Vagina (tissue), 2 donors: ENCODE data around the gene BMERB1.

ENCODE experiments used
- POLR2A ChIP-seq, 2 donors: fragments of 450-650 bp; IDR thresholded peaks; one replicate each; pipeline ENCODE4 v1.6.1; 2017; ENCODE audit warnings: antibody characterized with exemption in 2 of 2, mild to moderate bottlenecking in 2 of 2, moderate library complexity in 2 of 2
- TF ChIP-seq, protein P1 (sequence below), 3 experiments: fragments of 450-650 bp in 2 of 3; fragments of 200-600 bp in 1 of 3; sonication (generic) in 1 of 3; IDR thresholded peaks; one replicate each; pipeline ENCODE4 v1.5.1; 2017 to 2019; ENCODE audit warnings: antibody characterized with exemption in 3 of 3, mild to moderate bottlenecking in 2 of 3, moderate library complexity in 2 of 3

DNA sequence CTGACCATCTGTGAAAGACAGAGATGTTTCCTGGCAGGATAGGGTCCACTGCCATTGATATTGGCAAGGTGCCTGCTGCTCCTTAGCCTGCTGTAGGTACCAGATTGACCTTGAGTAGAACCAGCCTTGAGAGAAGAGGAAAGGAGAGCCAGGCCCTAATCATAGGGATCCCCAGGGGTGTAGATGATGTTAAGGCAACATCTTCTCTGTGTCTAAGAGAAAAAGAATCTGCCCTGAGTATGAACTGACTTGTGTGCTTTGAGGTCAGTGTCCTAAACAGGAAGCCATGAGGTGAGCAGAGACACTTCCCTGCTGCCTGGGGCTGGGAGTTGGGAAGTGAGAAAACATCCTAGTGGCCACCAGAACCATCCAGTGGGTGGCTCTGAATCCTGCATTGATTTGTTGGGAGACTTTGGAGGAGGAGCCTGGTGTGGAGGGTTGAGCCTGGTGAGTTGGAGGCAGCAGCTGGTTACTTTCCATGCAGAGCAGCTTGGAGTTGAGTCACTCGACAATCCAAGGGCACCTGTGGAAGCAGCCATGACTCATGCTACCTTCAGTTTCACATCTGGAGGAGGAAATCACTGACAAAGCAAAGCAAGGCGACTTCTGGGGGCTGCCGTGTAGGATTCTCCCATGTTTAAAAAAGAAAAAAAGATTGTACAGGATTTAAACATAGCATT, 47.8 kb downstream of the BMERB1 start:
- no peak for TF ChIP-seq POLR2A (IDR thresholded peaks at IDR 0.05)
- TF ChIP-seq, protein P1, sequence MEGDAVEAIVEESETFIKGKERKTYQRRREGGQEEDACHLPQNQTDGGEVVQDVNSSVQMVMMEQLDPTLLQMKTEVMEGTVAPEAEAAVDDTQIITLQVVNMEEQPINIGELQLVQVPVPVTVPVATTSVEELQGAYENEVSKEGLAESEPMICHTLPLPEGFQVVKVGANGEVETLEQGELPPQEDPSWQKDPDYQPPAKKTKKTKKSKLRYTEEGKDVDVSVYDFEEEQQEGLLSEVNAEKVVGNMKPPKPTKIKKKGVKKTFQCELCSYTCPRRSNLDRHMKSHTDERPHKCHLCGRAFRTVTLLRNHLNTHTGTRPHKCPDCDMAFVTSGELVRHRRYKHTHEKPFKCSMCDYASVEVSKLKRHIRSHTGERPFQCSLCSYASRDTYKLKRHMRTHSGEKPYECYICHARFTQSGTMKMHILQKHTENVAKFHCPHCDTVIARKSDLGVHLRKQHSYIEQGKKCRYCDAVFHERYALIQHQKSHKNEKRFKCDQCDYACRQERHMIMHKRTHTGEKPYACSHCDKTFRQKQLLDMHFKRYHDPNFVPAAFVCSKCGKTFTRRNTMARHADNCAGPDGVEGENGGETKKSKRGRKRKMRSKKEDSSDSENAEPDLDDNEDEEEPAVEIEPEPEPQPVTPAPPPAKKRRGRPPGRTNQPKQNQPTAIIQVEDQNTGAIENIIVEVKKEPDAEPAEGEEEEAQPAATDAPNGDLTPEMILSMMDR (IDR thresholded peaks at IDR 0.05) = no peak
